ENCODE results near the gene SLC16A5.

Gene SLC16A5

GRCh38 chr17:75086496-75087181 is 1.1 kb upstream of the SLC16A5 start:
- DNase-seq (ENCODE audit: low spot score), result no peak

- DNase-seq (ENCODE audit: low spot score), result no peak
Observed at GRCh38 chr17:75087182-75087557, 584 bp upstream of the SLC16A5 start.

- DNase-seq (ENCODE audit: low spot score), result no peak
Observed at GRCh38 chr17:75088465-75089417, 987 bp downstream of the SLC16A5 start.

- DNase-seq (ENCODE audit: low spot score), result no peak
Observed at GRCh38 chr17:75090871-75091854, 3.4 kb downstream of the SLC16A5 start.

- DNase-seq (ENCODE audit: low spot score), result no peak
Observed at GRCh38 chr17:75091855-75092327, 4.1 kb downstream of the SLC16A5 start.

- DNase-seq (ENCODE audit: low spot score), result no peak
Observed at GRCh38 chr17:75093548-75094158, 5.9 kb downstream of the SLC16A5 start.

- DNase-seq (ENCODE audit: low spot score), result no peak
Observed at GRCh38 chr17:75094871-75095399, 7.2 kb downstream of the SLC16A5 start.

GRCh38 chr17:75096082-75096625 is 8.4 kb downstream of the SLC16A5 start:
- DNase-seq (ENCODE audit: low spot score), result no peak

GRCh38 chr17:75097865-75098264 is 10.1 kb downstream of the SLC16A5 start:
- no peak for DNase-seq (ENCODE audit: low spot score)

GRCh38 chr17:75098861-75099260 is 11.1 kb downstream of the SLC16A5 start:
- no peak for DNase-seq (ENCODE audit: low spot score)

- no peak for DNase-seq (ENCODE audit: low spot score)
Observed at GRCh38 chr17:75099881-75100595, 12.3 kb downstream of the SLC16A5 start.

GRCh38 chr17:75102385-75102821 is 14.6 kb downstream of the SLC16A5 start:
- DNase-seq (ENCODE audit: low spot score), result no peak

- no peak for DNase-seq (ENCODE audit: low spot score)
Observed at GRCh38 chr17:75103601-75104554, 16.1 kb downstream of the SLC16A5 start.

- DNase-seq (ENCODE audit: low spot score), result no peak
Observed at GRCh38 chr17:75105126-75106080, 17.6 kb downstream of the SLC16A5 start.

- DNase-seq (ENCODE audit: low spot score), result no peak
Observed at GRCh38 chr17:75108193-75108592, 20.4 kb downstream of the SLC16A5 start.

GRCh38 chr17:75109046-75109406 is 21.3 kb downstream of the SLC16A5 start:
- DNase-seq (ENCODE audit: low spot score), result no peak

GRCh38 chr17:75109407-75110233 is 21.9 kb downstream of the SLC16A5 start, which contains the start of gene ARMC7:
Gene ARMC7, plus strand, starts transcription at chr17:75109969. Its CDS starts 320 bp downstream, at chr17:75110289.
- DNase-seq (ENCODE audit: low spot score), result peak; percentile 89
